Chondrocyte (in vitro differentiated cells): ENCODE data around the gene PAK2. TPM values are rescaled to one million over a fixed set of nuclear protein-coding genes. Genes with fewer than 3 reads are reported as not detected.

Source experiments
- DNase-seq: peaks from one replicate; pipeline ENCODE4 v3.0.0; 2021; ENCODE audit warnings: mixed read lengths, low spot score
- H3K27ac Mint-ChIP-seq: one replicate; pipeline ENCODE4 v1.8.0; 2021; ENCODE audit warnings: mild to moderate bottlenecking, moderate library complexity, mixed read lengths; ENCODE audit not compliant: unreplicated experiment
- H3K27me3 Mint-ChIP-seq: 2 replicates; pipeline ENCODE4 v1.8.0; 2021; ENCODE audit warnings: low read depth, mixed read lengths
- H3K36me3 Mint-ChIP-seq: 2 replicates; pipeline ENCODE4 v1.8.0; 2021; ENCODE audit warnings: low read depth, mixed read lengths
- H3K4me1 Mint-ChIP-seq: 2 replicates; pipeline ENCODE4 v1.8.0; 2021; ENCODE audit warnings: low read depth, mild to moderate bottlenecking, mixed read lengths
- H3K4me3 Mint-ChIP-seq: one replicate; pipeline ENCODE4 v1.8.0; 2021; ENCODE audit warnings: mild to moderate bottlenecking, moderate library complexity, mixed read lengths; ENCODE audit not compliant: unreplicated experiment
- H3K9me3 Mint-ChIP-seq: 2 replicates; pipeline ENCODE4 v1.8.0; 2021; ENCODE audit warnings: low read depth, mixed read lengths
- total RNA-seq: library from RNA; stranded (reverse); gene quantifications from 3 replicates; pipeline ENCODE4 v1.2.1, GENCODE V29; 2021
- TF ChIP-seq, protein P1 (sequence below): fragments of 200-600 bp; sonication (generic); IDR thresholded peaks from 2 replicates; pipeline ENCODE4 v1.5.0; 2021; ENCODE audit warnings: antibody characterized with exemption, mild to moderate bottlenecking, moderate library complexity

The PAK2 gene
- total RNA-seq, 1 donor from 2014 or later: 90.3 TPM

DNA sequence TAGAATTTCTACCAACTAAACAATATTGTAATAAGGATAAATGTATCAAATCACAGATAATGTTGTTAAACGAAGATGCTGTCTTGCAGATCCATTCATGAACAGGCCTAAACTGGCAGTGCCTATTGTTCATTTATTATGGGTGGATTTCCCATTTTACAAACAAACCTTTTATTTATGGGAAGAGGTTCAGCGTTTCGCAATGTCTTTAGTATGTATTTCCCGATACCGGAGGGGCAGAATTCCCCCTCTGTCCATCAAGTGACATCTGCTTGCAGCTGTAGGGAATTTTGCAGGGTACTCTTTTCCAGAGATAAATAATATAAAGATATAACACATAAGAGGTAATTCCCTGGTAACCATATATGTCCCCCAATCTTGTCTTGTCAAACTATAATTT, 33.3 kb upstream of the PAK2 start:
- DNase-seq: no peak
- peaks cover 5% of the 10 kb centered on the region for H3K27me3 Mint-ChIP-seq
- no peak overlapping the region for H3K4me3 Mint-ChIP-seq
- H3K4me1 Mint-ChIP-seq: peaks cover 2% of the 10 kb centered on the region
- H3K9me3 Mint-ChIP-seq: no peaks in the 10 kb centered on the region
- peaks cover 1% of the 10 kb centered on the region for H3K36me3 Mint-ChIP-seq
- TF ChIP-seq, protein P1, sequence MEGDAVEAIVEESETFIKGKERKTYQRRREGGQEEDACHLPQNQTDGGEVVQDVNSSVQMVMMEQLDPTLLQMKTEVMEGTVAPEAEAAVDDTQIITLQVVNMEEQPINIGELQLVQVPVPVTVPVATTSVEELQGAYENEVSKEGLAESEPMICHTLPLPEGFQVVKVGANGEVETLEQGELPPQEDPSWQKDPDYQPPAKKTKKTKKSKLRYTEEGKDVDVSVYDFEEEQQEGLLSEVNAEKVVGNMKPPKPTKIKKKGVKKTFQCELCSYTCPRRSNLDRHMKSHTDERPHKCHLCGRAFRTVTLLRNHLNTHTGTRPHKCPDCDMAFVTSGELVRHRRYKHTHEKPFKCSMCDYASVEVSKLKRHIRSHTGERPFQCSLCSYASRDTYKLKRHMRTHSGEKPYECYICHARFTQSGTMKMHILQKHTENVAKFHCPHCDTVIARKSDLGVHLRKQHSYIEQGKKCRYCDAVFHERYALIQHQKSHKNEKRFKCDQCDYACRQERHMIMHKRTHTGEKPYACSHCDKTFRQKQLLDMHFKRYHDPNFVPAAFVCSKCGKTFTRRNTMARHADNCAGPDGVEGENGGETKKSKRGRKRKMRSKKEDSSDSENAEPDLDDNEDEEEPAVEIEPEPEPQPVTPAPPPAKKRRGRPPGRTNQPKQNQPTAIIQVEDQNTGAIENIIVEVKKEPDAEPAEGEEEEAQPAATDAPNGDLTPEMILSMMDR: no peak
- H3K27ac Mint-ChIP-seq: no peak overlapping the region

DNA sequence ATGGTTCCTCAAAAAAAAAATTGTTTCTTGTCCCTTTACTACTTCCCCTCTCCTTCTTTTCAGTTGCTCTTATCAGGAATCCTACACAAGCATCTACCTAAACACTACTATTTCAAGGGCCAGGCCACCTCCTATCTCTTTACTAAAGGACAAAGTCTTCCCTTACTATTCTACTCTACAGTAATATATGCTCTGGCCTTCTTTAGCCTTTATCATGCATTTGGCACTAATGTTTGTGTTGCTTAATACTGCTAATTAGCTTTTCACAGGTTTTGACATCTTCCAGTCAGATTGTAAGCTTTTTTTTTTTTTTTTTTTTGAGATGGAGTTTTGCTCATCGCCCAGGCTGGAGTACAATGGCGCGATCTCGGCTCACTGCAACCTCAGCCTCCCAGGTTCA, 32.9 kb upstream of the PAK2 start:
- H3K4me3 Mint-ChIP-seq: no peak overlapping the region
- H3K4me1 Mint-ChIP-seq: peaks cover 6% of the 10 kb centered on the region
- H3K27ac Mint-ChIP-seq: no peak overlapping the region
- no peak for DNase-seq
- peaks cover 1% of the 10 kb centered on the region for H3K36me3 Mint-ChIP-seq
- H3K9me3 Mint-ChIP-seq: no peaks in the 10 kb centered on the region
- TF ChIP-seq, protein P1: no peak
- peaks cover 5% of the 10 kb centered on the region for H3K27me3 Mint-ChIP-seq

DNA sequence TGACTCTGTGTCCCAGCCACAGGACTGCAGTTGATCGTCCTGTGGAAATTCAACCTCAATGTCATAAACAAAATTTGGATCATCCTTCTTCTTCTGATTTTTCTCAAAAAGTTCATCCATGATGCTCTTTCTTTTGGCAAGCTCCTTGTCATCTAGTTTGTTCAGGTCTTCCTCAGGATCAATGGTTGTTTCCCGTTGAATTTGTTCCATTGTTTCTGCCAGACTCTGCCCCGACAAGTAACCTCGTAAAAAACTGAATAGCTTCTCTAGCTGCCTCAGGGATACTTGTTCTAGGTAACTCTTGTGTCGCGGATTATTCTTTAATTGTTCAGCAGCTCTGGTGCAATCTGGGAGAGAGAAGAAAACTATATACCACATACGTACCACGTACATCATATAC, 32.1 kb upstream of the PAK2 start:
- DNase-seq: no peak
- H3K36me3 Mint-ChIP-seq: peaks cover 1% of the 10 kb centered on the region
- TF ChIP-seq, protein P1: no peak
- H3K27me3 Mint-ChIP-seq: peaks cover 3% of the 10 kb centered on the region
- no peaks in the 10 kb centered on the region for H3K9me3 Mint-ChIP-seq
- no peak overlapping the region for H3K4me3 Mint-ChIP-seq
- H3K27ac Mint-ChIP-seq: no peak overlapping the region
- peaks cover 8% of the 10 kb centered on the region for H3K4me1 Mint-ChIP-seq

DNA sequence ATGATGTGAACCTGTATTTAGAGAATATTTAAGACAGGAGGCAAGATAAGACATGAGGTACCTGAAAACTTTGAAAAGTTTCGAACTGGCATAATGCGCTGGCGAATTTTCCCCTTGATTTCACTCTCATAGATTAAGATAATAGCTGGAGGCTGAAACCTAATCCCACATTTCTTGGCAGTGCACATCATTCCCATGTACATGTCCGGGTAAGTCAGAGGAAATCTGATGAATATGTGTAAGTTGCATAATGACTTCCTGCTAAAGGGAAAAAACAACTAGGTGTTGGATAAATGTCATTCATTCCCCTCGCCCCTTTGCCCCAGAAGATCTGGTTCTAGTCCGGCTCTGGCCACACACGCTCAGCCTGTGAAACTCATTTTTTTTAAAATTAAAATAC, 31.2 kb upstream of the PAK2 start:
- no peaks in the 10 kb centered on the region for H3K27me3 Mint-ChIP-seq
- H3K9me3 Mint-ChIP-seq: no peaks in the 10 kb centered on the region
- TF ChIP-seq, protein P1: no peak
- no peak overlapping the region for H3K4me3 Mint-ChIP-seq
- no peak for DNase-seq
- H3K4me1 Mint-ChIP-seq: peaks cover 15% of the 10 kb centered on the region
- no peaks in the 10 kb centered on the region for H3K36me3 Mint-ChIP-seq
- no peak overlapping the region for H3K27ac Mint-ChIP-seq

DNA sequence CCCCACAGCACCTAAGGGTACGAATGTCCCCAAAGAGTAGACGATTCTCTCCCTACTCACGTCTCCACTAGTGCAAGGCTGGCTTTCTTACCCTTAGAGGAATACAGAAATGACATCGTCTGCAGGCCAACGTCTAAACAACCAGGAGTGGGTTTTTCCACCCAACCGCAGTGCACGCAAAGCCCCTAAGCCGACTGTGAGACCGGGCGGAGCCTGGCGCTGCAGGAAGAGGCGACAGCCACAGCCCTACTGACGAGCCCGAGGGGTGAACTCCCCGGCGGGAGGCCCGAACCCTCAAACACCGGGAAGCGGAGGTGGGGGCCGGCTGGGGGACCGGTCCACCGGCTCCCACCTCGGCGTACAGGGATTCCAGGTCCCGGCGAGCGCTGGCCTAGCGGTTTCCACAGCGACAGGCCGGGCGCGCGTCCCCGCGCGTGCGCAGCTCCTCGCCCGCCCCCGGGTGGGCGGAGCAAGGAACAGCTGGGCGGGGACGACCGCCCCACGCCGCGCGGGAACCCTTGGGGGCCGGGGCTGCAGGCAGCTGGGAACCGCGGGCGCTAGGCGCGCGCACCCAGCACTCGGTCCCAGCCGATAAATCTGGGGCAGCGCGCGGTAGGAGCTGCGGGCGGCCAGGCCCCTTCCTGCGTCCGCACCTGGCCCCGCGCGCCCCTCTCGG, 27.7 kb upstream of the PAK2 start, which contains the start of the genes CEP19 and PIGX:
Gene CEP19, minus strand, starts transcription at position 413 of the 676 bp plus-strand sequence. CDS start 3,593 bp downstream, outside the sequence.
Gene PIGX, plus strand, starts transcription at position 540 of the 676 bp plus-strand sequence.
- Mint-ChIP-seq H3K27me3 (no peaks in the 10 kb centered on the region), H3K4me3 (peak within 1 kb of the TSS; percentile 93), H3K27ac (peak within 1 kb of the TSS; percentile 98), H3K4me1 (peaks cover 21% of the 10 kb centered on the region), H3K36me3 (no peaks in the 10 kb centered on the region), H3K9me3 (no peaks in the 10 kb centered on the region)
- TF ChIP-seq, protein P1: peak; percentile 2
- peak; percentile 94 for DNase-seq
